Measurements from ENCODE around the gene COPS6.

The COPS6 gene

GRCh38 chr7:100132697-100133151, 44.0 kb downstream of the COPS6 start:
- peak; percentile 98 for TF ChIP-seq CTCF (conservative IDR thresholded peaks at IDR 0.05; ENCODE audit: low read depth, low read length)
- peak; percentile 81 for DNase-seq (ENCODE audit: low read depth)
- no peak overlapping the region for H3K4me3 ChIP-seq (ENCODE audit: low read depth, low read length)

GRCh38 chr7:100137851-100138760, 49.3 kb downstream of the COPS6 start:
- DNase-seq (ENCODE audit: low read depth), result no peak
- TF ChIP-seq CTCF (conservative IDR thresholded peaks at IDR 0.05; ENCODE audit: low read depth, low read length), result no peak
- no peak overlapping the region for H3K4me3 ChIP-seq (ENCODE audit: low read depth, low read length)

DNA sequence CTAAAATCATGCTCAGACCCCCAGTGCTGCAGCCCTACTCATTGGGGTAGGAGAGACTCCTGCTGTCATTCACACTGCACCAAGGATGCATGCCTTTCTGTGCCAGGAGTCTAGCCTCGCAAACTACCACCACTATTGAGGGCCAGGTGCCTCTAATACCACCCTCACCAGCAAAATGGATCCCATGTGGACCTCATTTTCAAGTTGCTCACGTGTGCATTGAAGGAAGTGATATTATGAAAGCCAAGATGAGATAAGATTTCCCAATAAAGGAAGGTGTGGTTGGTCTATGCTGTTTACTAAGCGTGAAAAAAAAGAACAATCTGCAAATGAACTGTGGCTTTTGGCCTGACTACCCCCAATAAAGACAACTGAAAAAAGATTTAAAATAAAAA, 52.8 kb downstream of the COPS6 start:
- H3K4me3 ChIP-seq (ENCODE audit: low read depth, low read length), result no peak overlapping the region
- DNase-seq (ENCODE audit: low read depth), result no peak
- no peak for TF ChIP-seq CTCF (conservative IDR thresholded peaks at IDR 0.05; ENCODE audit: low read depth, low read length)
